Prostate gland (tissue), 2 donors: ENCODE measurements around the gene GUCY2C.

Source experiments
- POLR2A ChIP-seq: fragments of 450-650 bp; IDR thresholded peaks from one replicate; pipeline ENCODE4 v1.6.1; 2016; ENCODE audit warnings: antibody characterized with exemption, mild to moderate bottlenecking
- TF ChIP-seq, protein P1 (sequence below), 4 experiments: fragments of 200-600 bp in 2 of 4; fragments of 450-650 bp in 2 of 4; sonication (generic) in 2 of 4; IDR thresholded peaks; 1 replicate in 3 of 4; 2 replicates in 1 of 4; pipeline ENCODE4 v1.5.1; 2016 to 2019; ENCODE audit warnings: antibody characterized with exemption in 4 of 4, mild to moderate bottlenecking in 2 of 4, moderate library complexity in 2 of 4

GRCh38 chr12:14694145-14694714, 2.2 kb downstream of the GUCY2C start:
- TF ChIP-seq, protein P1, sequence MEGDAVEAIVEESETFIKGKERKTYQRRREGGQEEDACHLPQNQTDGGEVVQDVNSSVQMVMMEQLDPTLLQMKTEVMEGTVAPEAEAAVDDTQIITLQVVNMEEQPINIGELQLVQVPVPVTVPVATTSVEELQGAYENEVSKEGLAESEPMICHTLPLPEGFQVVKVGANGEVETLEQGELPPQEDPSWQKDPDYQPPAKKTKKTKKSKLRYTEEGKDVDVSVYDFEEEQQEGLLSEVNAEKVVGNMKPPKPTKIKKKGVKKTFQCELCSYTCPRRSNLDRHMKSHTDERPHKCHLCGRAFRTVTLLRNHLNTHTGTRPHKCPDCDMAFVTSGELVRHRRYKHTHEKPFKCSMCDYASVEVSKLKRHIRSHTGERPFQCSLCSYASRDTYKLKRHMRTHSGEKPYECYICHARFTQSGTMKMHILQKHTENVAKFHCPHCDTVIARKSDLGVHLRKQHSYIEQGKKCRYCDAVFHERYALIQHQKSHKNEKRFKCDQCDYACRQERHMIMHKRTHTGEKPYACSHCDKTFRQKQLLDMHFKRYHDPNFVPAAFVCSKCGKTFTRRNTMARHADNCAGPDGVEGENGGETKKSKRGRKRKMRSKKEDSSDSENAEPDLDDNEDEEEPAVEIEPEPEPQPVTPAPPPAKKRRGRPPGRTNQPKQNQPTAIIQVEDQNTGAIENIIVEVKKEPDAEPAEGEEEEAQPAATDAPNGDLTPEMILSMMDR (IDR thresholded peaks at IDR 0.05) = no peak
- no peak for TF ChIP-seq POLR2A
